Fibroblast of skin of right quadriceps (primary cell): ENCODE measurements around the gene LENEP.
"Not testable (repeated sequence)": the region's sequence is repeated elsewhere in the genome, so short reads cannot be mapped to it uniquely, and the experiment has no call there.

ENCODE experiments used
- DNase-seq: peaks from one replicate; pipeline ENCODE4 v3.0.0-alpha.2; 2013

The LENEP gene

DNA sequence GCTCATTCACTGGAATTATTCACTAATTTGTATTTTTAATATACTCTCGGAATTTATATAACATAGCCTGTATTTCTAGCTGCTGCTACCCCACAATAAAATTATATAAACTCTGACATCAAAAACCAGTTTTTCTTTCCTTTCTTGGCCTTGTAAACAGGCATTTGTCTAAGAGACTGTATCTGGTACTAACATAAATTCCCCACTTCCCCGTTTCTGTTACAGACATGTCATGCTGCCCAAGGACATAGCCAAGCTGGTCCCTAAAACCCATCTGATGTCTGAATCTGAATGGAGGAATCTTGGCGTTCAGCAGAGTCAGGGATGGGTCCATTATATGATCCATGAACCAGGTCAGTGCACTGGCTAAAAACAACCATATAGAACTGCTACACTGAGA, 15.6 kb upstream of the LENEP start:
- DNase-seq = not testable (repeated sequence)

- DNase-seq = no peak
Measured at GRCh38 chr1:154978360-154978759, 15.0 kb upstream of the LENEP start.

DNA sequence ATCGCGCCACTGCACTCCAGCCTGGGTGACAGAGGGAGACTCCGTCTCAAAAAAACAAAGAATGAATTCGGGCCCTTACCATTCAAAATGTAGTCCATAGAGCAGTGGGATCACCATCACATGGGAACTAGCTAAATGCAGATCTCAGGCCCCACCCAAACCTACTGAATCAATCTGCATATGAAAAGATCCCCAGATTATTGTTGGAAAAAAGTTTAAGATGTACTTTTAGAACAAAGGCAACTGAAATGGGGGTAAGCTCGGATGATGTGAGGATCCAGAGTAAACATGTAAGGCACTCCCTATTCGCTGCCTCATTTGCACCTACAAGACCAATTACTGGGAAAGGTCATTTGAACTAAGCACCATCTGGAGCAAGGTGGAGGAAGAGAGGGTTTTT, 11.0 kb upstream of the LENEP start:
- DNase-seq = no peak

DNA sequence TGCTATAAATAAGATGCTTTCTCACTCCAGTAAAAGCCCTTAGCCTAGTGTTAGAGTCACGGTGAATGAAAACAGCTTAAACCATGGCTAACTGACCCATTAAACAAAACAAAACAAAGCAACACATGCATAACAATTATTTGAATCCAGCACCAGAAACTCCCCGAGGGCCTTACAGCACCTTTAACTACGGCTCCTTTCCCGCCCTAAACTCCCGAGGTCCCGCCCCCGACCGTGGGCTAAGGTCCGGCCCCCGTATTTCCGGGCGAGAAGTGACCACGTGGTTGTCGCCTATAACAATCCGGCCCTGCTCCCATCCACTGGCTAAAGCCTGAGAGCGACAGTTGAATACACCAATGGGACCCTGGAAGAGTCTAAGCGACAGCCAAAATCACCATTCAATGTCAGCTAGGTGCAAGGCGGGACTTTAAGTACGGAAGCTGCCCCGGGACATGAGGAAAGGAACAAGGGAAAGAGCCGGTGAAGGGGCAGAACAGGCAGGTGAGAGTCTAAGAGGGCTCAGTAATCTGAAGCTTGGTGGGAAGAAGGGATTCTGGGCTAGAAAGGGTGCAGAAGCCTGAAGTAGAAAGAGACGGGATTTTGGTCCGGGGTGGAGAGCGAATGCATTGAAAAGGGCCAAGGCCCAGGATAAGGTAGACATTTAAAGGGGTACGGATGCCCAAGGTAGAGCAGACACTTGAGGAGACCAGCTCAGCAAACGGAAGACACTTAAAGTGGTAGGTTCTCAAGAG, 10.3 kb upstream of the LENEP start, which contains the start of gene FLAD1:
FLAD1 (plus strand) TSS at position 448 of the 752 bp plus-strand sequence. CDS start 351 bp downstream, outside the sequence.
- peak; percentile 100 for DNase-seq

DNA sequence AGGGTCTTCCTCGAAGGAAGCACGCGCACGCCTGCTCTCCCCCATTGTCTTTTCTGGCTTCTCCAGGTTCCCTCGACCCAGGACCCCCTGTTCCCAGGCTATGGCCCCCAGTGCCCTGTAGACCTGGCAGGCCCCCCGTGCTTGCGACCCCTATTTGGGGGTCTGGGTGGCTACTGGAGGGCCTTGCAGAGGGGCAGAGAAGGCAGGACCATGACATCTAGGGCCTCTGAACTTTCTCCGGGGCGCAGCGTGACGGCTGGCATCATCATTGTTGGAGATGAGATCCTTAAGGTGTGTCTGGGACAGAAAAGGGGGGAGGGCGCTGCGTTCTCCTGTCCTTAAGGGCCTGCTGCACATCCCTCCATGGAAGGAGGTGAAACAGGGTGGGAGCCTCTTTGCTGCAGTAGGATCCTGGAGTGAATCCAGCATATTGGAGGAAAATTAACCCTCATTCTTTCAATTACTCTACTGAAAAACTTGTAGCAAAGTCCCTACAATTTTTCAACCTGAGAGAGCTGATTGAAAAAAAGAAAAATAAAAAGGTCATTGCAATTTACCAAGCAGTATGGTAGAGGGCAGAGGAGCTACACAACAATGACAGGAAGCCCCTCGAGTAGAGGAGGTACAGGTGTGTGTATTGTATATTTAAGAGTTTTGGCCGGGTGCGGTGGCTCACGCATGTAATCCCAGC, 9.5 kb upstream of the LENEP start:
- no peak for DNase-seq

DNA sequence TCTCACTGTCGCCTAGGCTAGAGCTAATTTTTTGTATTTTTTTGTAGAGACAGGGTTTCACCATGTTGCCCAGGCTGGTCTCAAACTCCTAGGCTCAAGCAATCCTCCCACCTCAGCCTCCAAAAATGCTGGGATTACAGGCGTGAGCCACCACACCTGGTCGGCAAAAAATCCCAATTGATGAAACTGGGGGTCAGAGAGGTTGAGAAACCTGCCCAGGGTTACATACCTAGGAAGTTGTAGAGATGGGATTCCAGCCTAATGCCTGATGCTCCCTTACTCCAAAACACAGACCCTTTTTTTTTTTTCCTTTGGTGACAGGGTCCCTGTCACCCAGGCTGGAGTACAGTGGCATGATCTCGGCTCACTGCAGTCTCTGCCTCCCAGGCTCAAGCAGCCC, 6.7 kb upstream of the LENEP start:
- not testable (repeated sequence) for DNase-seq

DNA sequence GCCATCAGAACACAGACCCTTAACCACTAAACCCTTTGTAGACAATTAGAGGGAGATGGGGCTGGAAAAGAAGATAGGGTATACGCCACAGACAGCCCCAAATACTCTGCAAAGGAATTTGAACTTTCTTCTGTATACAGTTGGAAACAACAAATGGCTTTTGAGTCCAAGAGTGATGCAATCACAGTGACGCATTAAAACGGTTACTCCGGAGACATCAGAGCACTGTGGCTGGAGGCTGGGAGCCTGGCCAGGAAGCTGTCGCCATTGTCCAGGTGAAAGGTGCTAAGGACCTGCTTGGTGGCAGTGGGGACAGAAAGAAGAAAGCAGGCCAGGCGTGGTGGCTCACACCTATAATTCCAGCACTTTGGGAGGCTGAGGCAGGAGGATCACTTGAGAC, 6.1 kb upstream of the LENEP start:
- no peak for DNase-seq

DNA sequence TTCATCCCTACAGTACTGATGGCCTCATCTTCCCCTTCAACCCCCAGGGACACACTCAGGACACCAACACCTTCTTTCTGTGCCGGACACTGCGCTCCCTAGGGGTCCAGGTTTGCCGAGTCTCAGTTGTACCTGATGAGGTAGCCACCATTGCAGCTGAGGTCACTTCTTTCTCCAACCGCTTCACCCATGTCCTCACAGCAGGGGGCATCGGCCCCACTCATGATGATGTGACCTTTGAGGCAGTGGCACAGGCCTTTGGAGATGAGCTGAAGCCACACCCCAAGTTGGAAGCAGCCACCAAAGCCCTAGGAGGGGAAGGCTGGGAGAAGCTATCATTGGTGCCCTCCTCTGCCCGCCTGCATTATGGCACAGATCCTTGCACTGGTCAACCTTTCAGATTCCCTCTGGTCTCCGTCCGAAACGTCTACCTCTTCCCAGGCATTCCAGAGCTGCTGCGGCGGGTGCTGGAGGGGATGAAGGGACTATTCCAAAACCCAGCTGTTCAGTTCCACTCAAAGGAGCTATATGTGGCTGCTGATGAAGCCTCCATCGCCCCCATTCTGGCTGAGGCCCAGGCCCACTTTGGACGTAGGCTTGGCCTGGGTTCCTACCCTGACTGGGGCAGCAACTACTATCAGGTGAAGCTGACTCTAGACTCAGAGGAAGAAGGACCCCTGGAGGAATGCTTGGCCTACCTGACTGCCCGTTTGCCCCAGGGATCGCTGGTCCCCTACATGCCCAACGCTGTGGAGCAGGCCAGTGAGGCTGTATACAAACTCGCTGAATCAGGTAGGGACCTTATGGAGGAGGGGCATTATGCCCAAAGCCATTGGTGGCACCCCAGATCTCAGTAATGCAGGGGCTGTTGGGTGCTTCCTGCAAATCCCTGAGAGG, 5.1 kb upstream of the LENEP start:
- DNase-seq = no peak

DNA sequence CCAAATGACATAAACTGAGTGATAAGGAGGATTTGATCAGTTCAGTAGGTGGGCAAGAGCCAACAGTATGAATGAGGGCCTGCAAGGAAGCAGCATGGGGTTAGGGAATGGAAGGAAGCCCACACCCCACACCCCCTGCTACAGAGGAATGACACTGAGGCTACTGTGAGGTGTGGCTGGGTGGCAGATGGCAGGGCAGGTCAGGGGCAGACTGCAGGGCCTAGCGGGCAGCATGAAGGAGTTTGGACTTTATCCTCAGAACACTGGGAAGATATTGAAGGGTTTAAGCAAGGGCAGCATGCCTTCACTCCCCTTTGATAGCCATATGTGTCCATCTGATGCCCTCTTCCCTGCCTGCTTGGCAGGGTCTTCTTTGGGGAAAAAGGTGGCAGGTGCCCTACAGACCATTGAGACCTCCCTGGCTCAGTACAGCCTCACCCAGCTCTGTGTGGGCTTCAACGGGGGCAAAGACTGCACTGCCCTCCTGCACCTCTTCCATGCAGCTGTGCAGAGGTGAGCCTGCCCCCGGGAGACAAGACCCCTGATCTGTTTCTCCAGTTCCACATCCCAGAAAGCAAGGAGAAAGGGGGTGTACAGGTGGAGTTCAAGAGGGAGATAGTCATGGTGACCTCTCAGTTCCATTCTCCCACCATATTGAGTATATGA, 4.1 kb upstream of the LENEP start:
- no peak for DNase-seq

GRCh38 chr1:154990276-154990675, 3.1 kb upstream of the LENEP start:
- DNase-seq = no peak

GRCh38 chr1:154992721-154993571, 440 bp upstream of the LENEP start:
- DNase-seq = peak; percentile 47

DNA sequence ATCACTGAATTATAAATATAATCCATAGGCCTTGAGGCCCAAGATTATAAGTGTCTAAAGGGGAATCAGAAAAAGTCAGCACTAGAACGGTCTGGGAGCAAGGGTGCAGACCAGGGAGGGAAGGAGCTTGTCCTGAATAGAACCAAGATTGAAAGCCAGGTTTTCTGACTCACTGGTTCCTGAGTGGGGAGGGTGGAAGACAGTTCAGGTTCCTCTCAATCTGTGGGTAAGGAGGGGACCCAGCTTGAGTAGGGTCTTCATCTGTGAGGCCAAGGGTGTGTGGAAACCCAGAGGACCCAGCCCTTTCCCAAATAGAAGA, 842 bp downstream of the LENEP start:
- no peak for DNase-seq

DNA sequence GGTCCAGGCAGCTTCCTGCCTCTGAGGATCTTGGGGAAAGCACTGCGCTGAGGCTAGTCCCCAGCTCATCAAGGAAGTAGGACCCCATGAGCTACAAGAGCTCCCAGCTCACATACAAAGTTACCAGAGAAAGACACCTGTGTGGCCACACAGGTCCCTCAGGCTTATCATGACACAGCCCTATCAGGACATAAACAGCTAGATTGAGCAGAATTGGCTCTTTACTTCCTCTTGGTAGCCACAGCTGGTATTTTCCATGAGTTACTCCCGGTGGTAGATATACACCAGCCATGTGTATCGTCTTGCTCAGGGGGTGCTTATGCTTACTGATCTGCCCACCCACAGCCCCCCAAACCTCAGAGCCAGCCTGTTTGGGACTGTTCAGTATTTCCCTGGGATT, 1.2 kb downstream of the LENEP start:
- DNase-seq = no peak

DNA sequence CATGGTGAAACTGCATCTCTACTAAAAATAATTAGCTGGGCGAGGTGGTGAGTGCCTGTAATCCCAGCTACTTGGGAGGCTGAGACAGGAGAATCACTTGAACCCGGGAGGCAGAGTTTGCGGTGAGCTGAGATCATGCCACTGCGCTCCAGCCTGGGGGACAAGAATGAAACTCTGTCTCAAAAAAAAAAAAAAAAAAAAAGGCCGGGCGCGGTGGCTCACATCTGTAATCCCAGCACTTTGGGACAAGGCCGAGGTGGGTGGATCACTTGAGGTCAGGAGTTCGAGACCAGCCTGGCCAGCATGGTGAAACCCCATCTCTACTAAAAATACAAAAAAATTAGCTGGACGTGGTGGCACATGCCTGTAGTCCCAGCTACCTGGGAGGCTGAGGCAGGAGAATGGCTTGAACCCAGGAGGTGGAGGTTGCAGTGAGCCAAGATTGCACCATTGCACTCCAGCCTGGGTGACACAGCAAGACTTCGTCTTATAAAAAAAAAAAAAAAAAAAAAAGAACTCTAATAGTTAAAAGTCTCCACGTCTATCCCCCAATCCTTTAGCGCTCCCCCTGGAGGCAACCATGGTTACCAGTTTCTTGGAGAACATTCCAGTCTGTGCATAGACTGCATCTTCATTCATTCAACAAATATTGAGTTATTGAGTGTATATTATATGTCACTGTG, 2.1 kb downstream of the LENEP start:
- peak; percentile 83 for DNase-seq

- no peak for DNase-seq
Measured at GRCh38 chr1:154996966-154997701, 3.7 kb downstream of the LENEP start.

GRCh38 chr1:154998201-154998780, 4.9 kb downstream of the LENEP start:
- DNase-seq = no peak

DNA sequence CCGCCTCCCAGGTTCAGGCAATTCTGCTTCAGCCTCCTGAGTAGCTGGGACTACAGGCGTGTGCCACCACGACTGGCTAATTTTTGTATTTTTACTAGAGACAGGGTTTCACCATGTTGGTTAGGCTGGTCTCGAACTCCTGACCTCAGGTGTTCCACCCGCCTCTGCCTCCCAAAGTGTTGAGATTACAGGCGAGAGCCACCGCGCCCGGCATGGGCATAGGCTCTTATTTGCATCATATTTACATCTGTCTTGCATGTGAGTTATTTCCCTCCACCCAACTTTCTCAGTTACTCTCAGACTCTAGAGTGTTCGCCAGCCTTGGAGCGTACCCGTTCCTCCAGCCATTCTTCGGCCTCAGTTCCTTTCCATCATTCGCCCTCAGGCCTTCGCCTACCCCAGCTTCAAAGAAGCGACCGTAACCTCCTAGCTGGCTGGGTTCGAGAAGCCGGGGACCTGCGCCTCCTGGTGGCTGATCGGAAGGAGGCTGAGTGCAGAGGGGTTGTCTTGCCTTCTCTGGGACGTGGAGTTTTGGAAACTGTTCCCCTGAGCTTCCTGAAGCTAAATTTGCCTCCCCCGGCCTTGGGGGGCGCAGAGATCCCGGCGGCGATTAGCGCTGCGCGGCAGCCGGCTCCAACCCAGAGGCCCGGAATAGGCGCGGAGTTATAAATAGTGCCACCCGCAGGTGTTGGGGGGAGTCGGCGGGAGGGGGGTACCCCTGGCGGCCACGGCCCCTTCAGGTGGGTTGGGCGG, 5.6 kb downstream of the LENEP start:
- peak; percentile 75 for DNase-seq

- no peak for DNase-seq
Measured at GRCh38 chr1:154999571-155000410, 6.4 kb downstream of the LENEP start.

- DNase-seq = no peak
Measured at GRCh38 chr1:155000411-155000725, 7.0 kb downstream of the LENEP start.
